Trophoblast cell (in vitro differentiated cells and primary cell): Measurements from ENCODE around the gene ARHGAP42.
A peak's percentile ranks its signal among the peaks of the same experiment; 100 is the strongest.

Experiments used
- DNase-seq, 2 donors: peaks; one replicate each; pipeline ENCODE4 v3.0.0-alpha.2; 2016
- H2AFZ ChIP-seq: 2 replicates; pipeline ENCODE4 v1.6.1; 2013; ENCODE audit warnings: low read length, moderate library complexity, mild to moderate bottlenecking; ENCODE audit not compliant: insufficient read depth, poor library complexity
- H2AK5ac ChIP-seq: 2 replicates; pipeline ENCODE4 v1.6.1; 2013; ENCODE audit warnings: mild to moderate bottlenecking, low read length
- H2BK120ac ChIP-seq: 2 replicates; pipeline ENCODE4 v1.6.1; 2013; ENCODE audit warnings: low read length, mild to moderate bottlenecking, moderate library complexity; ENCODE audit not compliant: insufficient read depth, poor library complexity
- H2BK12ac ChIP-seq: 2 replicates; pipeline ENCODE4 v1.6.1; 2013; ENCODE audit warnings: mild to moderate bottlenecking, low read length, moderate library complexity
- H2BK5ac ChIP-seq: 2 replicates; pipeline ENCODE4 v1.6.1; 2013; ENCODE audit warnings: low read length, low read depth, moderate library complexity, mild to moderate bottlenecking; ENCODE audit not compliant: poor library complexity
- H3K14ac ChIP-seq: 2 replicates; pipeline ENCODE4 v1.6.1; 2013; ENCODE audit warnings: mild to moderate bottlenecking, low read length
- H3K18ac ChIP-seq: 2 replicates; pipeline ENCODE4 v1.6.1; 2013; ENCODE audit warnings: mild to moderate bottlenecking, low read length
- H3K23ac ChIP-seq: 2 replicates; pipeline ENCODE4 v1.6.1; 2013; ENCODE audit warnings: low read length
- H3K27ac ChIP-seq: 2 replicates; pipeline ENCODE4 v1.5.1; 2013; ENCODE audit warnings: low read depth, mild to moderate bottlenecking, inconsistent platforms, low read length, moderate library complexity
- H3K27me3 ChIP-seq: 2 replicates; pipeline ENCODE4 v1.6.1; 2013; ENCODE audit warnings: inconsistent platforms, mild to moderate bottlenecking, low read length, moderate library complexity; ENCODE audit not compliant: insufficient read depth
- H3K36me3 ChIP-seq, 2 experiments: 1 replicate in 1 of 2; 2 replicates in 1 of 2; pipeline ENCODE4 v1.6.1; 2013; ENCODE audit warnings: low read length in 2 of 2, mild to moderate bottlenecking in 2 of 2, moderate library complexity in 1 of 2; ENCODE audit not compliant: insufficient read depth in 2 of 2, control insufficient read depth in 1 of 2
- H3K4ac ChIP-seq: 2 replicates; pipeline ENCODE4 v1.6.1; 2013; ENCODE audit warnings: low read depth, mild to moderate bottlenecking, low read length, moderate library complexity
- H3K4me1 ChIP-seq, 2 experiments: 1 replicate in 1 of 2; 2 replicates in 1 of 2; pipeline ENCODE4 v1.6.1; 2013; ENCODE audit warnings: low read length in 2 of 2, mild to moderate bottlenecking in 2 of 2, moderate library complexity in 1 of 2; ENCODE audit not compliant: insufficient read depth in 2 of 2, control insufficient read depth in 1 of 2
- H3K4me2 ChIP-seq: 2 replicates; pipeline ENCODE4 v1.6.1; 2013; ENCODE audit warnings: inconsistent platforms, mild to moderate bottlenecking, low read length, moderate library complexity
- H3K4me3 ChIP-seq: 2 replicates; pipeline ENCODE4 v1.5.1; 2013; ENCODE audit warnings: mild to moderate bottlenecking, low read depth, low read length, inconsistent platforms
- H3K79me1 ChIP-seq: one replicate; pipeline ENCODE4 v1.6.1; 2013; ENCODE audit warnings: low read length
- H3K79me2 ChIP-seq: 2 replicates; pipeline ENCODE4 v1.6.1; 2013; ENCODE audit warnings: low read length, mild to moderate bottlenecking; ENCODE audit not compliant: control insufficient read depth, insufficient read depth, poor library complexity
- H3K9ac ChIP-seq: 2 replicates; pipeline ENCODE4 v1.6.1; 2013; ENCODE audit warnings: mild to moderate bottlenecking, low read length
- H3K9me3 ChIP-seq: 2 replicates; pipeline ENCODE4 v1.6.1; 2013; ENCODE audit warnings: low read depth, mild to moderate bottlenecking, control low read depth, inconsistent platforms, low read length; ENCODE audit not compliant: insufficient read depth
- H4K12ac ChIP-seq: 2 replicates; pipeline ENCODE4 v1.6.1; 2013; ENCODE audit warnings: low read depth, mild to moderate bottlenecking, low read length, moderate library complexity
- H4K8ac ChIP-seq: 2 replicates; pipeline ENCODE4 v1.6.1; 2013; ENCODE audit warnings: low read depth, mild to moderate bottlenecking, low read length, moderate library complexity
- H4K91ac ChIP-seq: one replicate; pipeline ENCODE4 v1.6.1; 2013; ENCODE audit warnings: low read depth, mild to moderate bottlenecking, low read length, moderate library complexity
- WGBS: extraction: QIAGEN DNeasy Blood & Tissue Kit; methylation state at CpG from one replicate; pipeline ENCODE4 v1.1.7; 2013; ENCODE audit warnings: missing lambda C conversion rate; ENCODE audit not compliant: insufficient read length, insufficient coverage; ENCODE audit errors: extremely low coverage; 5-methylcytosine and 5-hydroxymethylcytosine counted together

The ARHGAP42 gene

GRCh38 chr11:100831929-100832494 is 144.9 kb downstream of the ARHGAP42 start:
- peaks cover 2 to 8% of the 10 kb centered on the region in 2 experiments for H3K4me1 ChIP-seq
- no peak overlapping the region for H2AK5ac ChIP-seq
- no peaks in the 10 kb centered on the region for H3K27me3 ChIP-seq
- WGBS = no CpG with 5 or more reads among the region's 5 CpGs
- no peak overlapping the region for H2BK5ac ChIP-seq
- H3K4me3 ChIP-seq = no peak overlapping the region
- H3K4ac ChIP-seq = no peak overlapping the region
- H2AFZ ChIP-seq = no peak overlapping the region
- DNase-seq = peak; percentile 6 to 45
- no peaks in the 10 kb centered on the region for H3K9me3 ChIP-seq
- no peak overlapping the region for H4K8ac ChIP-seq
- no peak overlapping the region for H3K4me2 ChIP-seq
- H4K12ac ChIP-seq = peak overlapping the region; percentile 7
- H3K9ac ChIP-seq = no peak overlapping the region
- H4K91ac ChIP-seq = no peak overlapping the region
- H3K27ac ChIP-seq = no peak overlapping the region
- H3K23ac ChIP-seq = no peak overlapping the region
- H2BK120ac ChIP-seq = no peak overlapping the region
- no peak overlapping the region for H2BK12ac ChIP-seq
- no peaks in the 10 kb centered on the region for H3K79me1 ChIP-seq
- no peak overlapping the region for H3K18ac ChIP-seq
- H3K79me2 ChIP-seq = peaks cover 2% of the 10 kb centered on the region
- H3K36me3 ChIP-seq = no peaks in the 10 kb centered on the region
- H3K14ac ChIP-seq = no peak overlapping the region

DNA sequence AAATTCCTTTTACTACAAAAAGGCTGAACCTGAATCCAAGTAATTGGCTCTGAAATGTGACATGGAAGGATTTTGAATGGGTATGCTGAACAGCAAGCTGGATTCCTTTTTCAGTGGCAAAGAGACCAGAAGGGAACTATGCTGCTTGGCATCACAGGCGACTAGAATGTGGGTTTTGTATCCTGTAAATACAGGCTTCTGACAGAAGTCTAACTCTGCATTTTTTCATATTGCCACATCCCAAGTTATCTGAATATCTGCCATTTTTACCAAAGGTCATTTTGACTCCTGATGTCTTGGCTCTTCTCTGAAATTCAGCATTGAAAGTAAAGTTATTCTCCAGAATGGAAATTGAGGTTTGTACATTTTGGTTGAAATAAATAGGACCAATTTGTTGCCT is 145.7 kb downstream of the ARHGAP42 start:
- H4K8ac ChIP-seq = no peak overlapping the region
- no peak overlapping the region for H2AK5ac ChIP-seq
- no peak overlapping the region for H2BK120ac ChIP-seq
- no CpG with 5 or more reads among the region's 1 CpG for WGBS
- no peaks in the 10 kb centered on the region for H3K9me3 ChIP-seq
- H2BK12ac ChIP-seq = no peak overlapping the region
- no peaks in the 10 kb centered on the region for H3K36me3 ChIP-seq
- H3K4me2 ChIP-seq = no peak overlapping the region
- H3K79me2 ChIP-seq = peaks cover 2% of the 10 kb centered on the region
- H3K14ac ChIP-seq = no peak overlapping the region
- H4K12ac ChIP-seq = no peak overlapping the region
- no peak overlapping the region for H2AFZ ChIP-seq
- no peak overlapping the region for H3K4me3 ChIP-seq
- H3K23ac ChIP-seq = no peak overlapping the region
- H3K27me3 ChIP-seq = no peaks in the 10 kb centered on the region
- no peak overlapping the region for H4K91ac ChIP-seq
- H3K27ac ChIP-seq = no peak overlapping the region
- peak; percentile 4 to 64 for DNase-seq
- peaks cover 2 to 4% of the 10 kb centered on the region in 2 experiments for H3K4me1 ChIP-seq
- H2BK5ac ChIP-seq = no peak overlapping the region
- H3K79me1 ChIP-seq = no peaks in the 10 kb centered on the region
- no peak overlapping the region for H3K18ac ChIP-seq
- no peak overlapping the region for H3K9ac ChIP-seq
- H3K4ac ChIP-seq = no peak overlapping the region

GRCh38 chr11:100833276-100833675 is 146.2 kb downstream of the ARHGAP42 start:
- no peaks in the 10 kb centered on the region for H3K27me3 ChIP-seq
- no peak overlapping the region for H3K27ac ChIP-seq
- H3K4me2 ChIP-seq = no peak overlapping the region
- H3K14ac ChIP-seq = no peak overlapping the region
- no peak overlapping the region for H4K12ac ChIP-seq
- no peaks in the 10 kb centered on the region for H3K36me3 ChIP-seq
- H2AFZ ChIP-seq = no peak overlapping the region
- H3K4me1 ChIP-seq = peaks cover 2 to 4% of the 10 kb centered on the region in 2 experiments
- no peak overlapping the region for H3K23ac ChIP-seq
- H4K91ac ChIP-seq = no peak overlapping the region
- H3K79me1 ChIP-seq = no peaks in the 10 kb centered on the region
- H2BK5ac ChIP-seq = no peak overlapping the region
- peaks cover 2% of the 10 kb centered on the region for H3K79me2 ChIP-seq
- H2BK12ac ChIP-seq = no peak overlapping the region
- H2AK5ac ChIP-seq = no peak overlapping the region
- peak; percentile 6 to 30 for DNase-seq
- H4K8ac ChIP-seq = no peak overlapping the region
- H3K18ac ChIP-seq = no peak overlapping the region
- no peaks in the 10 kb centered on the region for H3K9me3 ChIP-seq
- no peak overlapping the region for H2BK120ac ChIP-seq
- no peak overlapping the region for H3K4ac ChIP-seq
- H3K9ac ChIP-seq = no peak overlapping the region
- H3K4me3 ChIP-seq = no peak overlapping the region

DNA sequence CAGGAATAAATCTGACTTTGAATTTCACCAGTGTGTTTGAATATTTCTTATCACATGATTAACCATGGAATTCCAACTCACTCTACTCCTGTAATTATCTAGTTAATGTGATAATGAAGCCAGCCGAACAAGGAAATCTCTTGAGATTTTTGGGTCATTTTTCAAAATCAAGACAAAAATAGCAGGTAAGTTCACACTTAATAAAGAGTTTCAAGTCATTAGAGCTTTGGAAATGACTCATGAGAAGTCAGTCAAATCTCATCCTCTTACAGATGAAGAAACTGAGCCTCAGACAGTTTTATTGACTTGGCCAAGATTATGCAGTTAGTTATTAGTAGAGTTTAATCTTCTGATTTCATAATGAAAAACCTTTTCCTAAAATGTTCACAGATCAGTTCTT is 148.8 kb downstream of the ARHGAP42 start:
- Histone ChIP-seq H4K12ac (no peak overlapping the region), H3K27ac (no peak overlapping the region), H3K4me1 (peaks cover 2 to 4% of the 10 kb centered on the region in 2 experiments), H3K27me3 (no peaks in the 10 kb centered on the region), H3K9me3 (no peaks in the 10 kb centered on the region), H3K14ac (no peak overlapping the region), H3K9ac (no peak overlapping the region), H2BK12ac (no peak overlapping the region), H3K4ac (no peak overlapping the region), H3K4me3 (no peak overlapping the region), H3K18ac (no peak overlapping the region), H4K8ac (no peak overlapping the region), H4K91ac (no peak overlapping the region), H3K79me2 (peaks cover 2% of the 10 kb centered on the region), H2BK5ac (no peak overlapping the region), H3K4me2 (no peak overlapping the region), H2AFZ (no peak overlapping the region), H3K23ac (no peak overlapping the region), H2AK5ac (no peak overlapping the region), H3K79me1 (no peaks in the 10 kb centered on the region), H3K36me3 (no peaks in the 10 kb centered on the region), H2BK120ac (no peak overlapping the region)
- WGBS = no CpG with 5 or more reads among the region's 1 CpG
- DNase-seq = no peak
